HL-60 (cell line): ENCODE data around the gene FNDC3B.
A peak's percentile ranks its signal among the peaks of the same experiment; 100 is the strongest.

Experiments
- DNase-seq, 2 experiments: peaks; one replicate each; pipeline ENCODE4 v3.0.0-alpha.2; 2010 to 2020; ENCODE audit warnings: low read depth in 1 of 2, low spot score in 1 of 2
- H3K27ac ChIP-seq: fragments of 250-450 bp; sonication (Bioruptor Pico); replicated peaks from 2 replicates; pipeline ENCODE4 v1.5.1; 2020; ENCODE audit warnings: mild to moderate bottlenecking, moderate library complexity
- H3K27me3 ChIP-seq: fragments of 250-450 bp; sonication (Bioruptor Pico); 2 replicates; pipeline ENCODE4 v1.5.1; 2021; ENCODE audit warnings: mild to moderate bottlenecking, moderate library complexity; ENCODE audit not compliant: insufficient read depth, poor library complexity, severe bottlenecking
- H3K4me3 ChIP-seq: replicated peaks from 2 replicates; pipeline ENCODE4 v1.5.1; 2011; ENCODE audit warnings: mild to moderate bottlenecking, control low read depth, low read length; ENCODE audit not compliant: insufficient read depth
- CTCF ChIP-seq: IDR thresholded peaks from one replicate; pipeline ENCODE4 v1.5.1; 2011; ENCODE audit warnings: low read length, control low read depth, inconsistent platforms; ENCODE audit not compliant: insufficient read depth
- GABPA ChIP-seq: IDR thresholded peaks from 2 replicates; pipeline ENCODE4 v1.6.1; 2012; ENCODE audit warnings: low read depth
- POLR2AphosphoS5 ChIP-seq: IDR thresholded peaks from 2 replicates; pipeline ENCODE4 v1.6.1; 2012; ENCODE audit warnings: low read depth
- REST ChIP-seq: IDR thresholded peaks from 2 replicates; pipeline ENCODE4 v1.6.1; 2012; ENCODE audit warnings: low read depth; ENCODE audit not compliant: insufficient replicate concordance
- SPI1 ChIP-seq: IDR thresholded peaks from 2 replicates; pipeline ENCODE4 v1.6.1; 2012; ENCODE audit warnings: low read depth, mild to moderate bottlenecking, borderline replicate concordance

Gene FNDC3B

GRCh38 chr3:172097585-172097984, 58.2 kb downstream of the FNDC3B start:
- DNase-seq = no peak
- H3K4me3 ChIP-seq = no peak overlapping the region
- H3K27ac ChIP-seq = peak overlapping the region; percentile 3
- no peaks in the 10 kb centered on the region for H3K27me3 ChIP-seq
- no peak for TF ChIP-seq GABPA
- peak; percentile 65 for TF ChIP-seq SPI1

GRCh38 chr3:172098698-172099494, 59.5 kb downstream of the FNDC3B start:
- Histone ChIP-seq H3K4me3 (no peak overlapping the region), H3K27me3 (no peaks in the 10 kb centered on the region), H3K27ac (no peak overlapping the region)
- no peak for DNase-seq
- TF ChIP-seq REST (no peak), SPI1 (no peak), CTCF (no peak), POLR2AphosphoS5 (no peak), GABPA (no peak)

- no peak for DNase-seq
- H3K27ac ChIP-seq = peak overlapping the region; percentile 0; the same call in 1 of the 2 replicates
- no peak overlapping the region for H3K4me3 ChIP-seq
- H3K27me3 ChIP-seq = no peaks in the 10 kb centered on the region
- TF ChIP-seq SPI1 (no peak), CTCF (no peak), GABPA (no peak), POLR2AphosphoS5 (no peak), REST (no peak)
Observed at GRCh38 chr3:172099495-172099808, 60.1 kb downstream of the FNDC3B start.

- no peak for DNase-seq
- no peak for TF ChIP-seq REST
- TF ChIP-seq SPI1 = no peak
- TF ChIP-seq GABPA = no peak
- no peak for TF ChIP-seq POLR2AphosphoS5
- no peak for TF ChIP-seq CTCF
- no peaks in the 10 kb centered on the region for H3K27me3 ChIP-seq
- H3K4me3 ChIP-seq = no peak overlapping the region
- no peak overlapping the region; the same call in 1 of the 2 replicates for H3K27ac ChIP-seq
Observed at GRCh38 chr3:172100482-172100881, 61.1 kb downstream of the FNDC3B start.
